HCT116 (cell line): Measurements from ENCODE around the gene NELL1. TPM values are rescaled to one million over a fixed set of nuclear protein-coding genes. Genes with fewer than 3 reads are reported as not detected.

Source experiments
- ATAC-seq: fragments of 200-7000 bp; cut with Tn5 transposase; 2 replicates; pipeline ENCODE4 v1.9.1; 2020; ENCODE audit warnings: mild to moderate bottlenecking, moderate library complexity
- BruUV-seq: library from RNA; stranded (reverse); fragments of 400-500 nt; replicated peaks from 2 replicates; lab custom pipeline; 2021; lab: Mats Ljungman, UMichigan
- CTCF ChIA-PET: fragments of 300-600 bp; sonication (Branson Sonifier 250); formaldehyde crosslinking; loops from one replicate; lab custom pipeline; 2021; ENCODE audit warnings: antibody characterized with exemption; lab: Charles Lee
- POLR2A ChIA-PET: fragments of 300-600, 350-600 bp; sonication (Branson Sonifier 250); formaldehyde crosslinking; loops from one replicate; lab custom pipeline; 2021; ENCODE audit warnings: antibody characterized with exemption; lab: Charles Lee
- RAD21 ChIA-PET, 2 experiments: fragments of 300-600 bp; sonication (Branson Sonifier 250); formaldehyde crosslinking; loops; one replicate each; lab custom pipeline; 2023; ENCODE audit warnings: low total read pairs in 2 of 2; ENCODE audit not compliant: uncharacterized antibody in 2 of 2, unreplicated experiment in 2 of 2, low non-redundant PET in 1 of 2; lab: Charles Lee
- DNase-seq: peaks from one replicate; pipeline ENCODE4 v3.0.0-alpha.2; 2010; ENCODE audit warnings: low read depth, low spot score
- H2AFZ ChIP-seq: fragments of 200-600 bp; shearing (Covaris generic), sonication (generic); 2 replicates; pipeline ENCODE4 v1.6.1; 2017; ENCODE audit warnings: low read depth, mixed run types, mixed read lengths, antibody characterized with exemption, low read length; ENCODE audit not compliant: poor library complexity, severe bottlenecking
- H3K27ac ChIP-seq: 2 replicates; pipeline ENCODE4 v1.5.1; 2012; ENCODE audit warnings: low read depth, low read length
- H3K27me3 ChIP-seq: fragments of 200-600 bp; sonication (generic); 2 replicates; pipeline ENCODE4 v1.6.1; 2016; ENCODE audit warnings: mixed run types, low read length, mixed read lengths; ENCODE audit not compliant: insufficient read depth
- H3K36me3 ChIP-seq, 2 experiments: fragments of 200-500 bp in 1 of 2; fragments of 200-600 bp in 1 of 2; sonication (Bioruptor generic) in 1 of 2; sonication (generic) in 1 of 2; 2 replicates each; pipeline versions ENCODE4 v1.5.1 to v1.6.1; 2014 to 2016; ENCODE audit warnings: low read length in 2 of 2, inconsistent platforms in 1 of 2, mixed read lengths in 1 of 2, mixed run types in 1 of 2; ENCODE audit not compliant: insufficient read depth in 2 of 2, control insufficient read depth in 1 of 2
- H3K4me1 ChIP-seq, 2 experiments: fragments of 200-600 bp in 1 of 2; sonication (generic) in 1 of 2; 2 replicates each; pipeline versions ENCODE4 v1.5.1 to v1.6.1; 2012 to 2017; ENCODE audit warnings: low read length in 2 of 2, inconsistent platforms in 1 of 2, mild to moderate bottlenecking in 1 of 2, mixed read lengths in 1 of 2, mixed run types in 1 of 2, moderate library complexity in 1 of 2; ENCODE audit not compliant: insufficient read depth in 2 of 2, control insufficient read depth in 1 of 2
- H3K4me2 ChIP-seq: fragments of 200-600 bp; sonication (generic); 2 replicates; pipeline ENCODE4 v1.6.1; 2017; ENCODE audit warnings: mixed run types, low read length, mixed read lengths
- H3K4me3 ChIP-seq, 2 experiments: fragments of 200-600 bp in 1 of 2; sonication (generic) in 1 of 2; replicated peaks in 1 of 2; 2 replicates each; pipeline ENCODE4 v1.5.1; 2011 to 2016; ENCODE audit warnings: low read length in 2 of 2, control low read depth in 1 of 2, low read depth in 1 of 2, mild to moderate bottlenecking in 1 of 2, mixed read lengths in 1 of 2, mixed run types in 1 of 2
- H3K79me2 ChIP-seq: fragments of 200-600 bp; sonication (generic); 2 replicates; pipeline ENCODE4 v1.6.1; 2017; ENCODE audit warnings: mild to moderate bottlenecking, mixed run types, low read length, moderate library complexity, mixed read lengths; ENCODE audit not compliant: insufficient read depth
- H3K9ac ChIP-seq: fragments of 200-600 bp; sonication (generic); 2 replicates; pipeline ENCODE4 v1.6.1; 2016; ENCODE audit warnings: low read length, mixed read lengths
- H3K9me2 ChIP-seq: fragments of 200-600 bp; sonication (generic), shearing (Covaris generic); 2 replicates; pipeline ENCODE4 v1.6.1; 2017; ENCODE audit warnings: mixed run types, mild to moderate bottlenecking, moderate library complexity; ENCODE audit not compliant: insufficient read depth
- H3K9me3 ChIP-seq, 2 experiments: fragments of 200-500 bp in 1 of 2; fragments of 200-600 bp in 1 of 2; sonication (Bioruptor generic) in 1 of 2; sonication (generic) in 1 of 2; 2 replicates each; pipeline ENCODE4 v1.6.1; 2014 to 2017; ENCODE audit warnings: low read length in 2 of 2, mixed read lengths in 2 of 2, inconsistent platforms in 1 of 2, low read depth in 1 of 2, mild to moderate bottlenecking in 1 of 2, mixed run types in 1 of 2, moderate library complexity in 1 of 2; ENCODE audit not compliant: control insufficient read depth in 1 of 2, insufficient read depth in 1 of 2
- H4K20me1 ChIP-seq: fragments of 200-600 bp; sonication (generic), shearing (Covaris generic); 2 replicates; pipeline ENCODE4 v1.6.1; 2017; ENCODE audit warnings: mixed run types, mild to moderate bottlenecking, moderate library complexity; ENCODE audit not compliant: insufficient read depth
- CBX3 ChIP-seq: IDR thresholded peaks from 2 replicates; pipeline ENCODE4 v1.6.1; 2012; ENCODE audit warnings: low read depth
- EGR1 ChIP-seq: IDR thresholded peaks from 2 replicates; pipeline ENCODE4 v1.6.1; 2012; ENCODE audit warnings: low read depth
- EZH2phosphoT487 ChIP-seq: fragments of 200-600 bp; IDR thresholded peaks from 2 replicates; pipeline ENCODE4 v1.6.1; 2018; ENCODE audit warnings: antibody characterized with exemption, borderline replicate concordance
- POLR2A ChIP-seq: IDR thresholded peaks from 2 replicates; pipeline ENCODE4 v1.7.0; 2011; ENCODE audit warnings: borderline replicate concordance; ENCODE audit not compliant: insufficient read depth, insufficient read length; ENCODE audit errors: extremely low read depth
- YY1 ChIP-seq: IDR thresholded peaks from 2 replicates; pipeline ENCODE4 v1.6.1; 2011; ENCODE audit warnings: low read length, low read depth, moderate library complexity, mild to moderate bottlenecking; ENCODE audit not compliant: insufficient replicate concordance; ENCODE audit errors: extremely low read depth
- intact Hi-C: fragments of 100-400 bp; cut with micrococcal nuclease; formaldehyde crosslinking; loops from 2 replicates; pipeline ENCODE4 v1.10.0; 2022
- total RNA-seq: library from RNA; stranded (reverse); gene quantifications from one replicate; pipeline ENCODE4 v1.2.1, GENCODE V29; 2021; ENCODE audit not compliant: unreplicated experiment
- TF ChIP-seq, protein P1 (sequence below): IDR thresholded peaks from 2 replicates; pipeline ENCODE4 v1.6.1; 2012
- TF ChIP-seq, protein P2 (sequence below): IDR thresholded peaks from 2 replicates; pipeline ENCODE4 v1.6.1; 2012; ENCODE audit warnings: low read depth
- TF ChIP-seq, protein P3 (sequence below): IDR thresholded peaks from 2 replicates; pipeline ENCODE4 v1.6.1; 2011; ENCODE audit warnings: mild to moderate bottlenecking, low read length, moderate library complexity; ENCODE audit not compliant: insufficient replicate concordance; ENCODE audit errors: extremely low read depth

NELL1 gene
- total RNA-seq, 1 experiment from 2014 or later: not detected

DNA sequence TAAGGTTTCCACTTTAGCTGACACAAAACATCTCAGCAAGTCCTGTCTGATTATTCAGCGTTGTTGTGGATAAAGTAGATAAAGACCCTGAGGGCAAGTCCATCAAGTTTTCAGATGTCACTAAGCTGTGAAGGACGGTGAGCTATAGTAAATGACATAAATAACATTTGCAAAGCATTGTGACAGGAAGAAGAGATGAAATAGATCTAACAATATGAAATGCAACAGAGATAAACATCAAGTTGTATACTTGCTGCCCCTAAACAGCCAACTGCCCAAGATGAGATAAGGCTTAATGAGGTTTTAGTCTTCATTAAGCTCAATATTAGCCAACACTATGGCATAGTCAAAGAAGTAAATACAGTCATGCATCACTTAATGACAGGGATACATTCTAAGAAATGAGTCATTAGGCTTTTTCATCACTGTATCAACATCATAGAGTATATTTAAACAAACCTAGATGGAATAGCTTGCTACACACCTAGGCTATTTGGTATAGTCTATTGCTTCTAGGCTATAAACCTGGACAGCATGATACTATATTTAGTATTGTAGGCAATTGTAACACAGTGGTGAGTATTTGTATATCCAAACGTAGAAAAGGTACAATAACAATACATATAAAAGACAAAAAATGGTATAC is 898.4 kb downstream of the NELL1 start:
- Histone ChIP-seq H3K4me1 (no peaks in the 10 kb centered on the region), H3K9me3 (peaks cover 10 to 45% of the 10 kb centered on the region in 2 experiments; a peak in 2 of 4 replicates), H3K9me2 (no peaks in the 10 kb centered on the region), H3K4me2 (no peak overlapping the region), H4K20me1 (no peaks in the 10 kb centered on the region), H2AFZ (no peak overlapping the region), H3K79me2 (no peaks in the 10 kb centered on the region), H3K27me3 (no peaks in the 10 kb centered on the region), H3K9ac (no peak overlapping the region), H3K4me3 (no peak overlapping the region), H3K27ac (no peak overlapping the region), H3K36me3 (no peaks in the 10 kb centered on the region)
- ChIA-PET RAD21 (no interaction called here), POLR2A (no interaction called here), CTCF (no interaction called here)
- DNase-seq (no peak), ATAC-seq (no peak)
- intact Hi-C loops: no loop called here
- no peak for TF ChIP-seq YY1
- no peak for TF ChIP-seq CBX3
- TF ChIP-seq POLR2A: no peak
- TF ChIP-seq, protein P1, sequence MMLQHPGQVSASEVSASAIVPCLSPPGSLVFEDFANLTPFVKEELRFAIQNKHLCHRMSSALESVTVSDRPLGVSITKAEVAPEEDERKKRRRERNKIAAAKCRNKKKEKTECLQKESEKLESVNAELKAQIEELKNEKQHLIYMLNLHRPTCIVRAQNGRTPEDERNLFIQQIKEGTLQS: no peak
- no peak for TF ChIP-seq EZH2phosphoT487
- no peak for TF ChIP-seq EGR1
- TF ChIP-seq, protein P2, sequence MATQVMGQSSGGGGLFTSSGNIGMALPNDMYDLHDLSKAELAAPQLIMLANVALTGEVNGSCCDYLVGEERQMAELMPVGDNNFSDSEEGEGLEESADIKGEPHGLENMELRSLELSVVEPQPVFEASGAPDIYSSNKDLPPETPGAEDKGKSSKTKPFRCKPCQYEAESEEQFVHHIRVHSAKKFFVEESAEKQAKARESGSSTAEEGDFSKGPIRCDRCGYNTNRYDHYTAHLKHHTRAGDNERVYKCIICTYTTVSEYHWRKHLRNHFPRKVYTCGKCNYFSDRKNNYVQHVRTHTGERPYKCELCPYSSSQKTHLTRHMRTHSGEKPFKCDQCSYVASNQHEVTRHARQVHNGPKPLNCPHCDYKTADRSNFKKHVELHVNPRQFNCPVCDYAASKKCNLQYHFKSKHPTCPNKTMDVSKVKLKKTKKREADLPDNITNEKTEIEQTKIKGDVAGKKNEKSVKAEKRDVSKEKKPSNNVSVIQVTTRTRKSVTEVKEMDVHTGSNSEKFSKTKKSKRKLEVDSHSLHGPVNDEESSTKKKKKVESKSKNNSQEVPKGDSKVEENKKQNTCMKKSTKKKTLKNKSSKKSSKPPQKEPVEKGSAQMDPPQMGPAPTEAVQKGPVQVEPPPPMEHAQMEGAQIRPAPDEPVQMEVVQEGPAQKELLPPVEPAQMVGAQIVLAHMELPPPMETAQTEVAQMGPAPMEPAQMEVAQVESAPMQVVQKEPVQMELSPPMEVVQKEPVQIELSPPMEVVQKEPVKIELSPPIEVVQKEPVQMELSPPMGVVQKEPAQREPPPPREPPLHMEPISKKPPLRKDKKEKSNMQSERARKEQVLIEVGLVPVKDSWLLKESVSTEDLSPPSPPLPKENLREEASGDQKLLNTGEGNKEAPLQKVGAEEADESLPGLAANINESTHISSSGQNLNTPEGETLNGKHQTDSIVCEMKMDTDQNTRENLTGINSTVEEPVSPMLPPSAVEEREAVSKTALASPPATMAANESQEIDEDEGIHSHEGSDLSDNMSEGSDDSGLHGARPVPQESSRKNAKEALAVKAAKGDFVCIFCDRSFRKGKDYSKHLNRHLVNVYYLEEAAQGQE: no peak
- TF ChIP-seq, protein P3, sequence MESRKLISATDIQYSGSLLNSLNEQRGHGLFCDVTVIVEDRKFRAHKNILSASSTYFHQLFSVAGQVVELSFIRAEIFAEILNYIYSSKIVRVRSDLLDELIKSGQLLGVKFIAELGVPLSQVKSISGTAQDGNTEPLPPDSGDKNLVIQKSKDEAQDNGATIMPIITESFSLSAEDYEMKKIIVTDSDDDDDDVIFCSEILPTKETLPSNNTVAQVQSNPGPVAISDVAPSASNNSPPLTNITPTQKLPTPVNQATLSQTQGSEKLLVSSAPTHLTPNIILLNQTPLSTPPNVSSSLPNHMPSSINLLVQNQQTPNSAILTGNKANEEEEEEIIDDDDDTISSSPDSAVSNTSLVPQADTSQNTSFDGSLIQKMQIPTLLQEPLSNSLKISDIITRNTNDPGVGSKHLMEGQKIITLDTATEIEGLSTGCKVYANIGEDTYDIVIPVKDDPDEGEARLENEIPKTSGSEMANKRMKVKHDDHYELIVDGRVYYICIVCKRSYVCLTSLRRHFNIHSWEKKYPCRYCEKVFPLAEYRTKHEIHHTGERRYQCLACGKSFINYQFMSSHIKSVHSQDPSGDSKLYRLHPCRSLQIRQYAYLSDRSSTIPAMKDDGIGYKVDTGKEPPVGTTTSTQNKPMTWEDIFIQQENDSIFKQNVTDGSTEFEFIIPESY: no peak
- BruUV-seq: no TSS peak
